Measurements from ENCODE around the gene MYLK.

MYLK gene

GRCh38 chr3:123831420-123831819 lies 52.7 kb downstream of the MYLK start:
- DNase-seq: no peak
- CTCF ChIA-PET: no interaction called here
- Mint-ChIP-seq H3K27ac (no peak overlapping the region), H3K27me3 (peaks cover 7% of the 10 kb centered on the region), H3K4me3 (no peak overlapping the region), H3K9me3 (peaks cover 11% of the 10 kb centered on the region), H3K4me1 (no peaks in the 10 kb centered on the region), H3K36me3 (no peaks in the 10 kb centered on the region)

- CTCF ChIA-PET: no interaction called here
- Mint-ChIP-seq H3K4me3 (no peak overlapping the region), H3K9me3 (peaks cover 4% of the 10 kb centered on the region), H3K27ac (no peak overlapping the region), H3K27me3 (peaks cover 22% of the 10 kb centered on the region), H3K36me3 (no peaks in the 10 kb centered on the region), H3K4me1 (no peaks in the 10 kb centered on the region)
- DNase-seq: no peak
These were observed 62.2 kb downstream of the MYLK start for GRCh38 chr3:123821920-123822319.

- Mint-ChIP-seq H3K27ac (no peak overlapping the region), H3K4me1 (no peaks in the 10 kb centered on the region), H3K27me3 (peaks cover 27% of the 10 kb centered on the region), H3K4me3 (no peak overlapping the region), H3K36me3 (no peaks in the 10 kb centered on the region), H3K9me3 (no peaks in the 10 kb centered on the region)
- CTCF ChIA-PET: no interaction called here
- DNase-seq: no peak
These were observed 64.2 kb downstream of the MYLK start for GRCh38 chr3:123819949-123820348.

DNA sequence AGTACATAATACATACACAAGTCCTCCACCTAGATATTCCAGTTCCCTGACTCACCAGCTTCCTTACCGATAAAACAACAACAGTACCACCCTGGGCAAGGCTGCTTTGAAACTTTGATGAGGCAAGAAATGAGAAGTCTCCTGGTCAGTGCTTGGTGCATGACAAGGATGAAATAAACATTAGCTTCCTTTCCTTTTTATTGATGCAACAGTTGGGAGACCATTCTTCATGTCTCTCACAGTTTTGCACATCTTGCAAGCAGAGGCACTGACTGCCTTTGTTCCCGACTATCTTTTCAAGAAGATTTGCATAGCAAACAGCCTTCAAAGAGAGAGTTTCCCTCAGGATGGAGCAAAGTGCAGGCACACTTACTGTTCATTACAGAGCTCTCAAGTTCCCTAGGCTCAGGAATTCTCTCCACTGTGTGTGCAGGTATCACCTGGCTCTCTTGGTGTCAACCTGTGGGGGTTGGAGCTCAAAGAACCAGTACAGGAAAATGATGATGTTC lies 65.2 kb downstream of the MYLK start:
- Mint-ChIP-seq H3K4me3 (no peak overlapping the region), H3K27me3 (peaks cover 27% of the 10 kb centered on the region), H3K36me3 (no peaks in the 10 kb centered on the region), H3K4me1 (no peaks in the 10 kb centered on the region), H3K9me3 (no peaks in the 10 kb centered on the region), H3K27ac (no peak overlapping the region)
- CTCF ChIA-PET: no interaction called here
- no peak for DNase-seq

GRCh38 chr3:123818324-123818920 lies 65.7 kb downstream of the MYLK start:
- Mint-ChIP-seq H3K27me3 (peaks cover 27% of the 10 kb centered on the region), H3K36me3 (no peaks in the 10 kb centered on the region), H3K27ac (no peak overlapping the region), H3K4me3 (no peak overlapping the region), H3K9me3 (no peaks in the 10 kb centered on the region), H3K4me1 (no peaks in the 10 kb centered on the region)
- no peak for DNase-seq
- CTCF ChIA-PET: no interaction called here

DNA sequence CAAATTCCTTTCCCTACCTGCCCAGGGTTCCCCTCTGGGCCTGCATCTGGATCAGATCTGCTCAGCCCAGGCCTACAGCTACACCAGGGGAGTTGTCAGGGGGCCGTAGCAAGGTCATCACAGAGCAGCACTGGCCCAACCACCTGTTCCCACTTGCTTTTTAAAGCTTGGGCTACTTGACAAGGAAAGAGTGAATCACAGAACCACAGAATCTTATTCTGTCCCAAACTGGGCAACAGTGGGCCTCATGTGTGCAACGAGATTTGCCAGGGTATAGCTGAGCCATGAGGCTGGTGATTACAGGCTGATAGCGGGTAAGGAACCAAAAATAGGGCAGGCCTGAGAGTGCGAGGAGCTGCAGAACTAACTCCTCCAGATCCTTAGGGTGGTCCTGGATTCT lies 66.7 kb downstream of the MYLK start:
- DNase-seq: no peak
- Mint-ChIP-seq H3K36me3 (no peaks in the 10 kb centered on the region), H3K27ac (no peak overlapping the region), H3K9me3 (no peaks in the 10 kb centered on the region), H3K4me3 (no peak overlapping the region), H3K27me3 (peaks cover 23% of the 10 kb centered on the region), H3K4me1 (no peaks in the 10 kb centered on the region)
- CTCF ChIA-PET: no interaction called here

GRCh38 chr3:123816673-123817207 lies 67.4 kb downstream of the MYLK start:
- no peak for DNase-seq
- no peak overlapping the region for H3K4me3 Mint-ChIP-seq
- CTCF ChIA-PET: interaction anchor here (1.1 kb wide), 1 partner anchor 16 kb away, joined by 3 read pairs; no protein-coding TSS in a partner anchor
- H3K36me3 Mint-ChIP-seq: no peaks in the 10 kb centered on the region
- H3K27me3 Mint-ChIP-seq: peaks cover 23% of the 10 kb centered on the region
- no peaks in the 10 kb centered on the region for H3K9me3 Mint-ChIP-seq
- H3K27ac Mint-ChIP-seq: no peak overlapping the region
- H3K4me1 Mint-ChIP-seq: no peaks in the 10 kb centered on the region

DNA sequence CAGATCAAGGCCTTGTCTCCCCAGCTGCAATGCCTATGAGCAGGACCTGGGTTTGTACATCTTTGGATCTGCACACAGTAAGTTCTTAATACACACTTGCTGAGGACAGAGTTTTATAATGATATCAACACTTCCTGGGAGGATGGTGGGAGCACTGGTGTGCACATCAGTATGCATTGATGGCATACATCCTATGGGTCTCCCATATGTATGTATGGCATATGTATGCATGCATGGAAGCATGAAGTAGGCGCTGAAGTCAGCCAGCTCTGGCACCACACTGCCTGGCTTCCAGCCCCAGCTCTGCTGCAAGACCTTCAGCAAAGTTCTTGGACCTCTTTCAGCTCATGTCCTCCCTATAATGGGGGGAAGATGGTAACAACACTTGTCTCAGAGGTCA lies 68.2 kb downstream of the MYLK start:
- no peaks in the 10 kb centered on the region for H3K9me3 Mint-ChIP-seq
- no peak for DNase-seq
- CTCF ChIA-PET: interaction anchor here (0.8 to 1.1 kb wide), 2 partner anchors 10 to 17 kb away, joined by 3 to 4 read pairs; no protein-coding TSS in a partner anchor
- no peak overlapping the region for H3K4me3 Mint-ChIP-seq
- H3K4me1 Mint-ChIP-seq: no peaks in the 10 kb centered on the region
- H3K27me3 Mint-ChIP-seq: peaks cover 23% of the 10 kb centered on the region
- no peaks in the 10 kb centered on the region for H3K36me3 Mint-ChIP-seq
- H3K27ac Mint-ChIP-seq: no peak overlapping the region

DNA sequence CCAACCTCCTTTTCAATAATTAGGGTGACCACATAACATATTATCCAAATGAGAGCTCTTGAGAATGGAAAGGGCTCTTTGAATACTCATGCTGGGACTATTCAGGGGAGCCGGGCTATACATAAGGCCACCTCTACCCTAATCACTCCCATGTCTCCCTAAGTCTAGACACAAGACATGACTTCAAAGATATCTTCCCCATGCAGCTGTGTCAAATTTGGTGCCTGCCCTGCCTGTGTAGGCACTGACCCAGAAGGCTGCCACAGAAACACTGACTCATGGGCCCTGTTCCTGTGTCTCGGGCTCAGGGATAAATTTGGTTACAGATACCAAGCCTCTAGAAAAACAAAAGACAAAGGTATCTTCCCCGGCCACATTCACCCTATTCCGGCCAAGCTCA lies 70.3 kb downstream of the MYLK start:
- CTCF ChIA-PET: no interaction called here
- no peak for DNase-seq
- no peak overlapping the region for H3K27ac Mint-ChIP-seq
- no peaks in the 10 kb centered on the region for H3K36me3 Mint-ChIP-seq
- H3K9me3 Mint-ChIP-seq: no peaks in the 10 kb centered on the region
- no peak overlapping the region for H3K4me3 Mint-ChIP-seq
- H3K27me3 Mint-ChIP-seq: peaks cover 14% of the 10 kb centered on the region
- H3K4me1 Mint-ChIP-seq: no peaks in the 10 kb centered on the region

DNA sequence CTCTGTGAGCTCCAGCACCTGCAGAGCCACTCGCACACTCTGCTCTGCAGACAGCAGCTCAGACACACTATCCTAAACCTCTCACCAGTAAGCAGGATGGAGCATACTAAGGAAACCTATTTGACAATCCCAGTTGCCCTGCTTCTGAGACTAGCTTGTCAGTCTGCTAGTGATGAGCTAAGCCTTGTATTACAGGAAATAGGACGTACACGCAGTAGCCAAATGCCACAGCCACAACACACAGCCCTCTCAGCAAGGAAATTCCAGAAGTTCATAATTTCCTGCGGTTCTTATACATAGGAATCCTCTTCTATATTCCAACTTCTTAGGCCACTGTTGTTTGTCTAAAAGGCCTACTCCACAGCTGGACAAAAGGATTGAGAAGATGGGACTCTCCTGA lies 74.5 kb downstream of the MYLK start:
- no peaks in the 10 kb centered on the region for H3K4me1 Mint-ChIP-seq
- no peak overlapping the region for H3K4me3 Mint-ChIP-seq
- DNase-seq: no peak
- no peaks in the 10 kb centered on the region for H3K36me3 Mint-ChIP-seq
- CTCF ChIA-PET: no interaction called here
- no peaks in the 10 kb centered on the region for H3K9me3 Mint-ChIP-seq
- H3K27ac Mint-ChIP-seq: no peak overlapping the region
- H3K27me3 Mint-ChIP-seq: peaks cover 4% of the 10 kb centered on the region

GRCh38 chr3:123808812-123809211 lies 75.3 kb downstream of the MYLK start:
- Mint-ChIP-seq H3K9me3 (no peaks in the 10 kb centered on the region), H3K36me3 (no peaks in the 10 kb centered on the region), H3K27me3 (peaks cover 9% of the 10 kb centered on the region), H3K4me1 (no peaks in the 10 kb centered on the region), H3K4me3 (no peak overlapping the region), H3K27ac (no peak overlapping the region)
- DNase-seq: no peak
- CTCF ChIA-PET: no interaction called here

GRCh38 chr3:123807820-123808219 lies 76.3 kb downstream of the MYLK start:
- DNase-seq: no peak
- peaks cover 15% of the 10 kb centered on the region for H3K27me3 Mint-ChIP-seq
- no peak overlapping the region for H3K4me3 Mint-ChIP-seq
- CTCF ChIA-PET: no interaction called here
- H3K9me3 Mint-ChIP-seq: no peaks in the 10 kb centered on the region
- no peaks in the 10 kb centered on the region for H3K4me1 Mint-ChIP-seq
- no peak overlapping the region for H3K27ac Mint-ChIP-seq
- H3K36me3 Mint-ChIP-seq: no peaks in the 10 kb centered on the region

DNA sequence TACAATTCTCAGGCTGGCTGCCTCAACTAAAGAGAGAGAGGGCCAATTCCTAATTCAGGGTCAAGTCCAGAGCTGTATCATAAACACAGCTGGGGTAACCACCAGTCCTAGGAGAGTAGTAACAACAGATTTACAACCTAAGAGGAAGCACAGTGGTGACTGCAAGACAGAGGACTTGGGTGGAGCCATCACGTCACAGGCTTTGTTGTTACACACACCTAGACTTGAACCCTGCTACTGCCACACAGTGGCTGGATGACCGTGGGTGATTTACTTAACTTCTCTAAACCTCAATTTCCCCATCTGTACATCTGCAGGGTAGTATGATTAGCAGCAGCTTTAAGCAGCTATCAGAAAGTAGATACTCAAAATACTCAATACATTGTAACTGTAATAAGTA lies 78.6 kb downstream of the MYLK start:
- no peak for DNase-seq
- no peak overlapping the region for H3K27ac Mint-ChIP-seq
- CTCF ChIA-PET: interaction anchor here (0.8 to 1.1 kb wide), 2 partner anchors 10 to 274 kb away, joined by 3 to 4 read pairs; no protein-coding TSS in a partner anchor
- H3K4me3 Mint-ChIP-seq: no peak overlapping the region
- peaks cover 20% of the 10 kb centered on the region for H3K27me3 Mint-ChIP-seq
- no peaks in the 10 kb centered on the region for H3K36me3 Mint-ChIP-seq
- no peaks in the 10 kb centered on the region for H3K9me3 Mint-ChIP-seq
- no peaks in the 10 kb centered on the region for H3K4me1 Mint-ChIP-seq

DNA sequence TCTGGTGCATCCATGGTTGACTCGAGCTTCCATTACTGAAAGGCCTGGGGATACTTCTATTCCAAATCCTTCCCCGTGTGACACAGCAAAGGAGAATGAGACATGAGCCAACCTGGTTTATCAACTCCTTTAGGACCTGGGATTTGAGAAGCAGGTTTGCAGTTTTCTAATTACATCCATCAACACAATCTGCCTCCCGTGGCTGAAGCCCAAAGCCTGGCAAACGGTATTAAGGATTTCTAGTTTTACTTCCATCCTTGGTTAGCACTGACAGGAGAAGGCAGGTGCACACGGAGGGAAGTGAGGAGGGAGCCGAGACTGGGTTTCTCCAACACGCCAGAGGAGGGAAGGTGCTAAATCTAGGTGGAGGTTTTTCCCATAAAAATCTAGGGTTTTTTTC lies 79.0 kb downstream of the MYLK start:
- no peak overlapping the region for H3K27ac Mint-ChIP-seq
- CTCF ChIA-PET: no interaction called here

DNA sequence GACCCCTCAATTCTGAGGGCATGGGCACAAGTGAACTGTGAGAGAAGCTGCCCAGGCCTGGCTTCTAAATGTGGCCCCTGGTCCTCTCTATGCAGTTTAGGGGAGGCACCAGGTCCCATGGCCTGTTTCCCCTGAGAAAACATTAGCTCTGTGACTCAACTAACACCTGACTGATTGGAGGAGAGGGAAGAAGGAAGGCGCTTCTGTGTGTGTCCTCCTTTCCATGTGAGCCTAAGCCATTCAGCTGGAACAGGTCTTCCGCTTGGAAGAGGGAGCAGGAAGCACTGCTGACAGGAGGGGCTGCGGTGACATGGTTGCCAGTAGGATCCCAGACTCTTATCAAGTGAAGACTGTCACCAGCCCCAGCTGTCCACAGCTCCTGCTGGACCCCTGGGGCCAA lies 79.5 kb downstream of the MYLK start:
- no peaks in the 10 kb centered on the region for H3K4me1 Mint-ChIP-seq

More for the DNA sequence above, 79.0 kb downstream of the MYLK start:
- no peaks in the 10 kb centered on the region for H3K4me1 Mint-ChIP-seq
- no peaks in the 10 kb centered on the region for H3K36me3 Mint-ChIP-seq
- DNase-seq: no peak
- no peak overlapping the region for H3K4me3 Mint-ChIP-seq
- H3K27me3 Mint-ChIP-seq: peaks cover 24% of the 10 kb centered on the region
- no peaks in the 10 kb centered on the region for H3K9me3 Mint-ChIP-seq

More for the DNA sequence above, 79.5 kb downstream of the MYLK start:
- CTCF ChIA-PET: no interaction called here
- peaks cover 28% of the 10 kb centered on the region for H3K27me3 Mint-ChIP-seq
- no peak for DNase-seq
- H3K4me3 Mint-ChIP-seq: no peak overlapping the region
- H3K9me3 Mint-ChIP-seq: no peaks in the 10 kb centered on the region
- H3K36me3 Mint-ChIP-seq: no peaks in the 10 kb centered on the region
- no peak overlapping the region for H3K27ac Mint-ChIP-seq
